Activated B cell treated with CpG ODN at 0.5 μM for 24 hours (primary cell): ENCODE results near the gene GNL1. TPM values are rescaled to one million over a fixed set of nuclear protein-coding genes. Genes with fewer than 3 reads are reported as not detected.

ENCODE experiments used
- ATAC-seq: fragments of 200-7000 bp; cut with Tn5 transposase; one replicate; pipeline ENCODE4 v1.10.0; 2021; ENCODE audit warnings: low read depth, mild to moderate bottlenecking, moderate library complexity
- CTCF ChIA-PET: fragments of 350-600 bp; sonication (Branson Sonifier 250); formaldehyde crosslinking; loops from one replicate; lab custom pipeline; 2021; ENCODE audit warnings: antibody characterized with exemption; lab: Charles Lee
- POLR2A ChIA-PET: fragments of 350-600 bp; sonication (Branson Sonifier 250); formaldehyde crosslinking; loops from one replicate; lab custom pipeline; 2021; ENCODE audit warnings: antibody characterized with exemption; lab: Charles Lee
- DNase-seq: peaks from one replicate; pipeline ENCODE4 v3.0.0; 2022
- H3K27ac Mint-ChIP-seq: one replicate; pipeline ENCODE4 v1.8.0; 2020; ENCODE audit warnings: mixed read lengths
- H3K27me3 Mint-ChIP-seq: one replicate; pipeline ENCODE4 v1.8.0; 2021; ENCODE audit warnings: mixed read lengths
- H3K36me3 Mint-ChIP-seq: one replicate; pipeline ENCODE4 v1.8.0; 2021; ENCODE audit warnings: low read depth, mixed read lengths
- H3K4me1 Mint-ChIP-seq: one replicate; pipeline ENCODE4 v1.8.0; 2021; ENCODE audit warnings: mixed read lengths
- H3K4me3 Mint-ChIP-seq: one replicate; pipeline ENCODE4 v1.8.0; 2020; ENCODE audit warnings: mild to moderate bottlenecking, mixed read lengths
- H3K9me3 Mint-ChIP-seq: one replicate; pipeline ENCODE4 v1.8.0; 2020; ENCODE audit warnings: mixed read lengths
- CTCF ChIP-seq: fragments of 200-600 bp; IDR thresholded peaks from one replicate; pipeline ENCODE4 v1.8.0; 2022; ENCODE audit warnings: antibody characterized with exemption, mild to moderate bottlenecking
- intact Hi-C: fragments of 100-400 bp; cut with micrococcal nuclease; formaldehyde crosslinking; loops from one replicate; pipeline ENCODE4 v1.15.1; 2024
- total RNA-seq: library from RNA; stranded (reverse); gene quantifications from 2 replicates; pipeline ENCODE4 v1.2.3, GENCODE V29; 2022

GNL1 gene
- total RNA-seq, 1 donor from 2014 or later = 67.4 TPM

DNA sequence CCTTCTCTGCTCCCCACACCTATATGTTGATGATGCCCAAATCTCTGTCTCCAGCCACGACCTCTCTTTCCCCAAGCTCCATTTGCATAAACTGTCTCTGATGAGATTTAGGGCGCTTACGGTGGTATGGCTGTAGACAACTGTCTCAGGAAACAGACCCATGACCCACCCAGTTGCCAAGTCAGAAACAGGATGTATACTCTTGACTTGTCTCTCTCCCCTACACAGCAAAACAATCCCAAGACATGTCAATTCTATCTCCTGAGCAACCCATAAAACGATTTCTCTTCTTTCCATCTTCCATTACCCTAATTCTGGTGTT, 13.9 kb downstream of the GNL1 start:
- no peak for TF ChIP-seq CTCF
- ChIA-PET POLR2A (interaction anchor here (0.6 to 7.2 kb wide), 15 partner anchors 10 to 175 kb away, joined by 3 to 147 read pairs (median 14); partner anchors contain the start of genes GNL1, MDC1, MRPS18B and PPP1R10), CTCF (interaction anchor here (0.6 to 15.7 kb wide), 23 partner anchors 9 to 1062 kb away, joined by 3 to 411 read pairs (median 11); partner anchors contain the start of genes ABCF1, DHX16, GNL1 and MDC1)
- ATAC-seq = peak; percentile 56
- peak overlapping the region; percentile 81 for H3K4me3 Mint-ChIP-seq
- H3K9me3 Mint-ChIP-seq = no peaks in the 10 kb centered on the region
- H3K27ac Mint-ChIP-seq = peak overlapping the region; percentile 81
- H3K4me1 Mint-ChIP-seq = peaks cover 30% of the 10 kb centered on the region
- intact Hi-C loops = loop anchor here (2.0 to 10.0 kb wide), 2 partner anchors 14 to 542 kb away; no protein-coding TSS in a partner anchor
- DNase-seq = no peak
- peaks cover 22% of the 10 kb centered on the region for H3K36me3 Mint-ChIP-seq
- no peaks in the 10 kb centered on the region for H3K27me3 Mint-ChIP-seq

GRCh38 chr6:30541515-30542403, 14.5 kb downstream of the GNL1 start:
- H3K27me3 Mint-ChIP-seq = no peaks in the 10 kb centered on the region
- intact Hi-C loops = loop anchor here (1.0 to 10.0 kb wide), 8 partner anchors 9 to 543 kb away; partner anchors contain the start of genes DHX16, GNL1 and HLA-E
- peak overlapping the region; percentile 81 for H3K27ac Mint-ChIP-seq
- H3K36me3 Mint-ChIP-seq = peaks cover 17% of the 10 kb centered on the region
- H3K4me3 Mint-ChIP-seq = peak overlapping the region; percentile 81
- peak; percentile 84 for ATAC-seq
- DNase-seq = peak; percentile 65
- CTCF ChIA-PET = interaction anchor here (0.6 to 15.7 kb wide), 28 partner anchors 9 to 546 kb away, joined by 3 to 411 read pairs (median 6); partner anchors contain the start of genes ABCF1, DHX16, GNL1 and MDC1
- H3K9me3 Mint-ChIP-seq = no peaks in the 10 kb centered on the region
- POLR2A ChIA-PET = interaction anchor here (0.6 to 7.2 kb wide), 22 partner anchors 10 to 661 kb away, joined by 3 to 147 read pairs (median 5); partner anchors contain the start of genes ABCF1, GNL1, MDC1 and MRPS18B
- H3K4me1 Mint-ChIP-seq = peaks cover 30% of the 10 kb centered on the region
- peak; percentile 98 for TF ChIP-seq CTCF

DNA sequence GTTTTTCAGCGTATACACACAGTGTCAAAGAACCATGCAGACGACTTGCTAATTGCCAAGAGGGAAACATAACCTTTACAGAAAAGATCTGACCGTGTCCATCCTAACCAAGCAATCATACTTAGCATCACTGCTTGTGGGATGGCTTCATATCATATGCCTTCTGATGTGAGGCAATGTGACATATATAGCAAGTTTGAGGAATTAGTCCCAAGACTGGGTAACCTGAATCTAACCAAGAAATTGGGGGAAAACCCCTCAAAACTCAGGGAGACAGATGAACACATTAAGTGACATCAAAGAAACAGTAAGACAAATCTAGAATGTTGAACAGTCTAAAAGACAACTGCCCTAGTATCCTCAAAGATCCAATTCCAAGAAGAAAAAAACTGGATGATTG, 18.4 kb downstream of the GNL1 start:
- no peaks in the 10 kb centered on the region for H3K36me3 Mint-ChIP-seq
- ATAC-seq (no peak), DNase-seq (no peak)
- H3K9me3 Mint-ChIP-seq = no peaks in the 10 kb centered on the region
- CTCF ChIA-PET = interaction anchor here (15.7 kb wide), 1 partner anchor 54 kb away, joined by 411 read pairs; no protein-coding TSS in a partner anchor
- peaks cover 24% of the 10 kb centered on the region for H3K4me1 Mint-ChIP-seq
- POLR2A ChIA-PET = interaction anchor here (0.6 to 1.3 kb wide), 3 partner anchors 22 to 64 kb away, joined by 3 to 5 read pairs (median 3); no protein-coding TSS in a partner anchor
- no peaks in the 10 kb centered on the region for H3K27me3 Mint-ChIP-seq
- no peak for TF ChIP-seq CTCF
- intact Hi-C loops = no loop called here
- no peak overlapping the region for H3K4me3 Mint-ChIP-seq
- H3K27ac Mint-ChIP-seq = no peak overlapping the region

GRCh38 chr6:30533460-30534294, 22.6 kb downstream of the GNL1 start:
- Mint-ChIP-seq H3K9me3 (no peaks in the 10 kb centered on the region), H3K4me3 (no peak overlapping the region), H3K27me3 (no peaks in the 10 kb centered on the region), H3K27ac (peak overlapping the region; percentile 85), H3K4me1 (peaks cover 45% of the 10 kb centered on the region), H3K36me3 (no peaks in the 10 kb centered on the region)
- ChIA-PET CTCF (interaction anchor here (1.4 to 4.8 kb wide), 5 partner anchors 8 to 48 kb away, joined by 6 to 113 read pairs (median 43); no protein-coding TSS in a partner anchor), POLR2A (interaction anchor here (1.8 to 6.8 kb wide), 3 partner anchors 22 to 41 kb away, joined by 24 to 458 read pairs (median 38); partner anchors contain the start of gene HLA-E)
- intact Hi-C loops = no loop called here
- ATAC-seq = no peak
- no peak for DNase-seq
- TF ChIP-seq CTCF = no peak
